ENCODE results near the gene LBX2.

DNA sequence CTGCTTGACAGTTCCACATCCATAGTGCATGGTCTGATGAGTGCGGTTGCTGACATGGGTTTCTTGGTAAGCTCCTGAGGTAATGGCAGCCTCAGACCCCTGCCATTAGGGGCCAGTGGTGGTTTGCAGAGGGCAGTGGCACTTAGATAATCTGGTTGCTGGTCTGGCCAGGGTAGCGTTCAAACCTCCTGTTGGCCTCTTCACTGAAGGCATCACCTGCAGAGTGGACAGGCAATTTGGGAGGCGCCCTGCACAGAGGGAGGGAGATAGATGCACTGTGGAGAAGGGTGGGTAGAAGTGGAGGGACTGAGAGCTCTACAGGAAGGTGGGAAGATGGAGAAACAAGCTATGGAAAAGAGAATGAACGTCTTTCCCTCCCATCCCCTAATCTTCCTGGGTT is 34.1 kb upstream of the LBX2 start:
- TF ChIP-seq, protein P1, sequence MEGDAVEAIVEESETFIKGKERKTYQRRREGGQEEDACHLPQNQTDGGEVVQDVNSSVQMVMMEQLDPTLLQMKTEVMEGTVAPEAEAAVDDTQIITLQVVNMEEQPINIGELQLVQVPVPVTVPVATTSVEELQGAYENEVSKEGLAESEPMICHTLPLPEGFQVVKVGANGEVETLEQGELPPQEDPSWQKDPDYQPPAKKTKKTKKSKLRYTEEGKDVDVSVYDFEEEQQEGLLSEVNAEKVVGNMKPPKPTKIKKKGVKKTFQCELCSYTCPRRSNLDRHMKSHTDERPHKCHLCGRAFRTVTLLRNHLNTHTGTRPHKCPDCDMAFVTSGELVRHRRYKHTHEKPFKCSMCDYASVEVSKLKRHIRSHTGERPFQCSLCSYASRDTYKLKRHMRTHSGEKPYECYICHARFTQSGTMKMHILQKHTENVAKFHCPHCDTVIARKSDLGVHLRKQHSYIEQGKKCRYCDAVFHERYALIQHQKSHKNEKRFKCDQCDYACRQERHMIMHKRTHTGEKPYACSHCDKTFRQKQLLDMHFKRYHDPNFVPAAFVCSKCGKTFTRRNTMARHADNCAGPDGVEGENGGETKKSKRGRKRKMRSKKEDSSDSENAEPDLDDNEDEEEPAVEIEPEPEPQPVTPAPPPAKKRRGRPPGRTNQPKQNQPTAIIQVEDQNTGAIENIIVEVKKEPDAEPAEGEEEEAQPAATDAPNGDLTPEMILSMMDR (IDR thresholded peaks at IDR 0.05): no peak
- no peak for TF ChIP-seq POLR2AphosphoS5 (IDR thresholded peaks at IDR 0.05; ENCODE audit: low read depth, low read length)
- TF ChIP-seq, protein P2, sequence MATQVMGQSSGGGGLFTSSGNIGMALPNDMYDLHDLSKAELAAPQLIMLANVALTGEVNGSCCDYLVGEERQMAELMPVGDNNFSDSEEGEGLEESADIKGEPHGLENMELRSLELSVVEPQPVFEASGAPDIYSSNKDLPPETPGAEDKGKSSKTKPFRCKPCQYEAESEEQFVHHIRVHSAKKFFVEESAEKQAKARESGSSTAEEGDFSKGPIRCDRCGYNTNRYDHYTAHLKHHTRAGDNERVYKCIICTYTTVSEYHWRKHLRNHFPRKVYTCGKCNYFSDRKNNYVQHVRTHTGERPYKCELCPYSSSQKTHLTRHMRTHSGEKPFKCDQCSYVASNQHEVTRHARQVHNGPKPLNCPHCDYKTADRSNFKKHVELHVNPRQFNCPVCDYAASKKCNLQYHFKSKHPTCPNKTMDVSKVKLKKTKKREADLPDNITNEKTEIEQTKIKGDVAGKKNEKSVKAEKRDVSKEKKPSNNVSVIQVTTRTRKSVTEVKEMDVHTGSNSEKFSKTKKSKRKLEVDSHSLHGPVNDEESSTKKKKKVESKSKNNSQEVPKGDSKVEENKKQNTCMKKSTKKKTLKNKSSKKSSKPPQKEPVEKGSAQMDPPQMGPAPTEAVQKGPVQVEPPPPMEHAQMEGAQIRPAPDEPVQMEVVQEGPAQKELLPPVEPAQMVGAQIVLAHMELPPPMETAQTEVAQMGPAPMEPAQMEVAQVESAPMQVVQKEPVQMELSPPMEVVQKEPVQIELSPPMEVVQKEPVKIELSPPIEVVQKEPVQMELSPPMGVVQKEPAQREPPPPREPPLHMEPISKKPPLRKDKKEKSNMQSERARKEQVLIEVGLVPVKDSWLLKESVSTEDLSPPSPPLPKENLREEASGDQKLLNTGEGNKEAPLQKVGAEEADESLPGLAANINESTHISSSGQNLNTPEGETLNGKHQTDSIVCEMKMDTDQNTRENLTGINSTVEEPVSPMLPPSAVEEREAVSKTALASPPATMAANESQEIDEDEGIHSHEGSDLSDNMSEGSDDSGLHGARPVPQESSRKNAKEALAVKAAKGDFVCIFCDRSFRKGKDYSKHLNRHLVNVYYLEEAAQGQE (IDR thresholded peaks at IDR 0.05; ENCODE audit: insufficient read depth in 1 of 2, low read depth in 2 of 2, low read length in 1 of 2): no peak
- TF ChIP-seq SIN3A (IDR thresholded peaks at IDR 0.05; ENCODE audit: borderline replicate concordance, insufficient read depth, low read depth, low read length): no peak

Data from Panc1 (cell line).